KMS-11 (cell line): ENCODE data around the gene SEPTIN5.

ENCODE experiments used
- H2AFZ ChIP-seq: fragments of 200-600 bp; sonication (generic); 2 replicates; pipeline ENCODE4 v1.6.1; 2016; ENCODE audit warnings: antibody characterized with exemption, mixed run types, low read depth
- H3K27ac ChIP-seq: fragments of 200-600 bp; sonication (generic); 2 replicates; pipeline ENCODE4 v1.6.1; 2016; ENCODE audit warnings: mild to moderate bottlenecking, mixed run types
- H3K27me3 ChIP-seq: fragments of 200-600 bp; sonication (generic); 2 replicates; pipeline ENCODE4 v1.6.1; 2017; ENCODE audit warnings: mild to moderate bottlenecking, low read depth, mixed run types, moderate library complexity; ENCODE audit not compliant: insufficient read depth
- H3K36me3 ChIP-seq: fragments of 200-600 bp; sonication (generic); 2 replicates; pipeline ENCODE4 v1.6.1; 2017; ENCODE audit warnings: mild to moderate bottlenecking, mixed run types; ENCODE audit not compliant: insufficient read depth
- H3K4me1 ChIP-seq: fragments of 200-600 bp; sonication (generic); 2 replicates; pipeline ENCODE4 v1.6.1; 2016; ENCODE audit warnings: mild to moderate bottlenecking, low read depth, mixed run types; ENCODE audit not compliant: poor library complexity, severe bottlenecking
- H3K4me2 ChIP-seq: fragments of 200-600 bp; sonication (generic); 2 replicates; pipeline ENCODE4 v1.7.0; 2016; ENCODE audit warnings: mild to moderate bottlenecking, mixed run types
- H3K4me3 ChIP-seq: fragments of 200-600 bp; sonication (generic); IDR thresholded peaks from 2 replicates; pipeline ENCODE4 v1.6.1; 2017; ENCODE audit warnings: low read depth, low read length, mixed read lengths; ENCODE audit not compliant: insufficient read depth
- H3K79me2 ChIP-seq: fragments of 200-600 bp; sonication (generic); 2 replicates; pipeline ENCODE4 v1.6.1; 2016; ENCODE audit warnings: low read depth, mixed run types; ENCODE audit not compliant: insufficient read depth
- H3K9ac ChIP-seq: fragments of 200-600 bp; sonication (generic); 2 replicates; pipeline ENCODE4 v1.6.1; 2016; ENCODE audit warnings: mild to moderate bottlenecking, mixed run types
- H4K20me1 ChIP-seq: fragments of 200-600 bp; sonication (generic); 2 replicates; pipeline ENCODE4 v1.6.1; 2016; ENCODE audit warnings: mild to moderate bottlenecking, mixed run types; ENCODE audit not compliant: insufficient read depth
- TF ChIP-seq, protein P1 (sequence below): fragments of 200-600 bp; sonication (generic); conservative IDR thresholded peaks from 2 replicates; pipeline ENCODE4 v1.6.1; 2017; ENCODE audit warnings: low read depth, mild to moderate bottlenecking, antibody characterized with exemption, low read length, moderate library complexity, mixed read lengths

SEPTIN5 gene

DNA sequence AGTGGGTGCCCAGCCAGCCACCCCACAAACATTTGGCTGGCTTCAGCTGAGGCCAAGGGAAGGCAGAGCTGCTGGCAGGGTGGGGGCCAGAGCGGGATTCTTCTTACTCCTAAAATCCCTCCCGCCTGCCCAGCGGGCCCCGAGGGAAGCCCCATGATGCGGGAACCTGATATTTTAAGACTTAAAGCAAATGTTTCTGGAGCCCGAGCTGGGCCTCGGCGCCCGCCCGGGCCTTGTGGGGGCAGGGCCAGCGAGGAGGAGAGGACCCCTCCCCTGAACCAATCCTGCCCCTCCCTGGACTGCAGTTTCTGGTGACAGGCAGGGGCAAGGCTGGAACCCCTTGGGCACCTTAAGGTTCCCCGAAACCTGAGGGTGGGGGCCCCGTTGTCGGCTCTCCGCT is 26.3 kb downstream of the SEPTIN5 start:
- Histone ChIP-seq H4K20me1 (no peaks in the 10 kb centered on the region), H3K4me3 (no peak overlapping the region), H3K4me1 (no peaks in the 10 kb centered on the region), H3K27me3 (peaks cover 7% of the 10 kb centered on the region; the same call in 1 of the 2 replicates), H3K27ac (no peak overlapping the region), H3K36me3 (no peaks in the 10 kb centered on the region), H3K9ac (no peak overlapping the region), H3K79me2 (no peaks in the 10 kb centered on the region), H2AFZ (no peak overlapping the region), H3K4me2 (no peak overlapping the region)
- TF ChIP-seq, protein P1, sequence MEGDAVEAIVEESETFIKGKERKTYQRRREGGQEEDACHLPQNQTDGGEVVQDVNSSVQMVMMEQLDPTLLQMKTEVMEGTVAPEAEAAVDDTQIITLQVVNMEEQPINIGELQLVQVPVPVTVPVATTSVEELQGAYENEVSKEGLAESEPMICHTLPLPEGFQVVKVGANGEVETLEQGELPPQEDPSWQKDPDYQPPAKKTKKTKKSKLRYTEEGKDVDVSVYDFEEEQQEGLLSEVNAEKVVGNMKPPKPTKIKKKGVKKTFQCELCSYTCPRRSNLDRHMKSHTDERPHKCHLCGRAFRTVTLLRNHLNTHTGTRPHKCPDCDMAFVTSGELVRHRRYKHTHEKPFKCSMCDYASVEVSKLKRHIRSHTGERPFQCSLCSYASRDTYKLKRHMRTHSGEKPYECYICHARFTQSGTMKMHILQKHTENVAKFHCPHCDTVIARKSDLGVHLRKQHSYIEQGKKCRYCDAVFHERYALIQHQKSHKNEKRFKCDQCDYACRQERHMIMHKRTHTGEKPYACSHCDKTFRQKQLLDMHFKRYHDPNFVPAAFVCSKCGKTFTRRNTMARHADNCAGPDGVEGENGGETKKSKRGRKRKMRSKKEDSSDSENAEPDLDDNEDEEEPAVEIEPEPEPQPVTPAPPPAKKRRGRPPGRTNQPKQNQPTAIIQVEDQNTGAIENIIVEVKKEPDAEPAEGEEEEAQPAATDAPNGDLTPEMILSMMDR, result no peak

DNA sequence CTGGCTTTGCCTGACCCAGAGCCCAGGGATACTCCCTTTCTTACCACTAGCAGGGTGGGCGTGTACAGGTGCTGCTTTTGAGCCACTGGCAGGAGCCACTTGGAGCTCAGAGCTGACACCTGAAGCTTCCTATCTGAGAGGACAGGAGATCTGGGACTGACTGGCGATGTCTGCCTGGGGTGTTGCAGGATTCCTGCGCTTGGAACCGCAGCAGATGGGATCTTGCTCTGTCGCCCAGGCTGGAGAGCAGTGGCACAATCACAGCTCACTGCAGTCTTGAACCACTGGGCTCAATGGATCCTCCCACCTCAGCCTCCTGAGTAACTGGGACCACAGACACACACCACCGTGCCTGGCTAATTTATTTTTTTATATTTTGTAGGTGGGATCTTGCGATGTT is 26.8 kb downstream of the SEPTIN5 start:
- no peak overlapping the region for H3K27ac ChIP-seq
- no peaks in the 10 kb centered on the region for H3K79me2 ChIP-seq
- H3K4me1 ChIP-seq, result no peaks in the 10 kb centered on the region
- H3K4me3 ChIP-seq, result no peak overlapping the region
- H3K4me2 ChIP-seq, result no peak overlapping the region
- no peaks in the 10 kb centered on the region for H3K36me3 ChIP-seq
- no peak overlapping the region for H3K9ac ChIP-seq
- no peak overlapping the region for H2AFZ ChIP-seq
- peaks cover 7% of the 10 kb centered on the region; the same call in 1 of the 2 replicates for H3K27me3 ChIP-seq
- no peaks in the 10 kb centered on the region for H4K20me1 ChIP-seq
- TF ChIP-seq, protein P1, result no peak

DNA sequence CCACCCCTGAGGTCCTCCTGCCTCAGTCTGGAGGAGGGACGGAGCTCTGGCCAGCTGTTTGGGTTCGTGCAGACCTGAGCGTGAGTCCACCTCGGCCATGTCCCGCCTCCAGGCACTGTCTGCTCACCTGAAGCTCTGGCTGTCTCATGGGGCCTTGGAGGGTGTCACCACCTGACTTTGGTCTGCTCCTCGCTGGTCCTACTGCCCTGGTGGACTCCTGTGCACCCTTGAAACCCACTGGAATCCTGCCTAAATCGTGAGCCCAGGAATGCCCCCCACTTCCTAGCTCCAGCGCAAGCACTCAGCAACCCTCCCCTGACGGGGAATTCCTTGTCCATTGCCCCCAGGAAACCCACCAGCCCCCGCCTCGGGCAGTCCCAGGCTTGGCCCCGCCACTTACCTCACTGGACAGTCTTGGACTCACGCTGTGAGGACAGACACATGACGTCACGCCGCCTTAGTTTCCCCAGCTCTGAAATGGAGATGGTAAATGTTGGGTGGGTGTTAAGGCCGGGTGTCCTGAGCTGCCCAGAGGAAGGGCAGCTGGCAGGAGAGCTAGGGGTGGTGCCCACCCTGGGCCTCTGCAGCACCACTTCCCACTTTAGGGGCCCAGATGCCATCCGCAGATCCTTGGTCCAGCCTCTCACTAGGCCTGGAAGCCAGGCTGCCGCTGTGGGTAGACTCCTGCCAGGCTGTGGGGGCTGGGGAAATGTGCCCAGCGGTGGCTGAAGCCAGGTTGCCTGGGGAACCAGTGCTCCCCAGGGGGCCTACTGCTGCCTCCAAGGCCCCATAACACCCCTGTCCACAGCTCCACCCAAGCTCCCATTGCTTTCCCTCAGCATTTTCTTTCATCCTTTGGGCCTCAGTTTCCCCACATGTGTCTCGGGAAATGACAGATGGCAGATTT is 28.1 kb downstream of the SEPTIN5 start:
- H3K4me2 ChIP-seq, result no peak overlapping the region
- no peaks in the 10 kb centered on the region for H3K4me1 ChIP-seq
- H3K27me3 ChIP-seq, result peaks cover 11% of the 10 kb centered on the region

DNA sequence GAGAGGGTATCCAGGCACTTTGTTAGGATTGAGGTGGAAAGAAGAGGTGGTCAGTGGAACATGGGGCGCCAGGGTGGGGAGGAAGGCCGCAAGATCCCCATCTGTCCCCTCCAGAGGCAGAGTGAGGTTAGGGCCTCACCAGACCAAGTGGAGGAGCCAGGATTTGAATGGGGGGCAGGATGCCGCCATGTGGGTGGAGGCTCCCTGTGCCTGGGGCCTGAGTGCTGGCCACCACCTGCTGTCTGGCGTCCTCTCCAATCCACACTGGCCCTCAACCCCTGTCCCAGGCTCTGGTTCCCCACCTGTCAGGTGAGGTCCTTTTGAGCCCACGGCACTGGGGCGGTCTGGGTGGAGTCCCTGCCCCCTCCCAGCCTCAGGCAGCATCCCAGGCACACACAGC is 28.8 kb downstream of the SEPTIN5 start:
- peaks cover 13% of the 10 kb centered on the region for H3K27me3 ChIP-seq
- no peaks in the 10 kb centered on the region for H4K20me1 ChIP-seq
- no peaks in the 10 kb centered on the region for H3K79me2 ChIP-seq
- H3K4me2 ChIP-seq, result no peak overlapping the region
- no peak overlapping the region for H3K4me3 ChIP-seq
- no peak overlapping the region for H3K9ac ChIP-seq
- H3K4me1 ChIP-seq, result no peaks in the 10 kb centered on the region
- H3K27ac ChIP-seq, result no peak overlapping the region
- H2AFZ ChIP-seq, result no peak overlapping the region
- TF ChIP-seq, protein P1, result no peak
- H3K36me3 ChIP-seq, result no peaks in the 10 kb centered on the region

More for the DNA sequence above, 28.1 kb downstream of the SEPTIN5 start:
- H2AFZ ChIP-seq, result no peak overlapping the region
- no peak overlapping the region for H3K9ac ChIP-seq
- H3K27ac ChIP-seq, result no peak overlapping the region
- H3K4me3 ChIP-seq, result no peak overlapping the region
- no peaks in the 10 kb centered on the region for H4K20me1 ChIP-seq
- H3K79me2 ChIP-seq, result no peaks in the 10 kb centered on the region
- TF ChIP-seq, protein P1, result no peak
- H3K36me3 ChIP-seq, result no peaks in the 10 kb centered on the region
